HG03520 (cell line): ENCODE results near the gene BSG.
"Not testable (repeated sequence)": the region's sequence is repeated elsewhere in the genome, so short reads cannot be mapped to it uniquely, and the experiment has no call there.

ENCODE experiments used
- ATAC-seq: cut with Tn5 transposase; IDR thresholded peaks from one replicate; pipeline ENCODE4 v1.9.1; 2021; ENCODE audit warnings: mild to moderate bottlenecking, moderate library complexity; ENCODE audit not compliant: unreplicated experiment

The BSG gene

GRCh38 chr19:602391-603301, 30.2 kb downstream of the BSG start:
- ATAC-seq: no peak

- not testable (repeated sequence) for ATAC-seq
These were observed 30.9 kb downstream of the BSG start for GRCh38 chr19:603302-603639.

DNA sequence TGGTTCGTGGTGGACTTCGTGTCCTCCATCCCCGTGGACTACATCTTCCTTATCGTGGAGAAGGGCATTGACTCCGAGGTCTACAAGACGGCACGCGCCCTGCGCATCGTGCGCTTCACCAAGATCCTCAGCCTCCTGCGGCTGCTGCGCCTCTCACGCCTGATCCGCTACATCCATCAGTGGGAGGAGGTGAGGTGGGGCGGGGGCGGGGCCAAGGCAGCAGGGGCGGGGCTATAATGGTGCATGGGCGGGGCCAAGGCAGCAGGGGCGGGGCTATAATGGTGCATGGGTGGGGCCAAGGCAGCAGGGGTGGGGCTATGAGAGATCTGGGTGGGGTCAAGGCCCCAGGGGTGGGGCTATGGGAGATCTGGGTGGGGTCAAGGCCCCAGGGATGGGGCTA, 31.4 kb downstream of the BSG start:
- not testable (repeated sequence) for ATAC-seq

DNA sequence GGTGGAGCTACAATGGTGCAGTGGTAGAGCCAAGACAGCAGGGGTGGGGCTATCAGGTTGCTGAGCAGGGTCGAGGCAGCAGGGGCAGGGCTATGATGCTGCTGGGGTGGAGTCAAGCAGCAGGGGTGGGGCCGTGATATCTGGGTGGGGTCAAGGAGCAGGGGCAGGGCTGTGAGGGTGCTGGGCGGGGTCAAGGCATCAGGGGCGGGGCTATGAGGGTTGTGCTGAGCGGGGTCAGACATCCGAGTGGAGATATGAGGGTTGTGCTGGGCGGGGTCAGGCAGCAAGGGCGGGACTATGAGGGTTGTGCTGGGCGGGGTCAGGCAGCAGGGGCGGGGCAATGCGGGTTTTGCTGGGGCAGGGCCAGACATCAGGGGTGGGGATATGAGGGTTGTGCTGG, 32.0 kb downstream of the BSG start:
- no peak for ATAC-seq

- not testable (repeated sequence) for ATAC-seq
These were observed 32.9 kb downstream of the BSG start for GRCh38 chr19:605061-605971.

DNA sequence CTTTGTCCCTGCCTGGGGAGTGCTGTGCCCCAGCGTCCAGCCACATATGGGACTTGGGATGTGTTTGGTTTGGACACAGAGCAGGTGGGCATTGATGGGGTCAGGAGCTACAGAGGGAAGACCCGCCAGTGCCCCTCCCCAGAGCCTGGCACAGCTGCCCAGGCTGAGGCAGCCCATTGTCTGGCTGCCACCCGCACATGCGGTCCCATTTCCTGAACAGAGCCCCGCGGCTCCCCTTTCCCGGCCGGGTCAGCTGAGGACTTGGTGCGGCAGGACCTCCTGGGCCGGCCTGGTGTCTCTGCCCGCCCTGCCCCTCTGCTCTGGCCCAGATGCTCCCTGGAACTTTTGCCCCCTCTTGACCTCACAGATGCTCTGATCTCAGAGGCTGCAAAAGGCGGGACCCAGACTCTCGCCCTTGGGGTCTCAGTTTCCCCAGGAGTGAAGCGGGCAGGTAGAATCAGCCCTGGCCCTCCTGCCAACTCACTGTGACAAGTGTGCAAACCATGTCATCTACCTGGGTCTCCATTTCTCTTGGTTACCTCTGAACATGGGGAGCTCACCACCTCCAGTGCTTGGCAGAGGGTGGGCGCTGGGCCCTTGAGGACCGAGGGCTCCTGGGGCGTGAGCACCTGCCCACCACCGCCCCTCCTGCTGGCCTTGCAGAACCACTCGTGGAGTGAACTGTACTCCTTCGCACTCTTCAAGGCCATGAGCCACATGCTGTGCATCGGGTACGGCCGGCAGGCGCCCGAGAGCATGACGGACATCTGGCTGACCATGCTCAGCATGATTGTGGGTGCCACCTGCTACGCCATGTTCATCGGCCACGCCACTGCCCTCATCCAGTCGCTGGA, 35.1 kb downstream of the BSG start:
- no peak for ATAC-seq

- no peak for ATAC-seq
These were observed 36.0 kb downstream of the BSG start for GRCh38 chr19:608155-609003.

- no peak for ATAC-seq
These were observed 36.6 kb downstream of the BSG start for GRCh38 chr19:609004-609346.

GRCh38 chr19:610071-610800, 37.8 kb downstream of the BSG start:
- no peak for ATAC-seq

DNA sequence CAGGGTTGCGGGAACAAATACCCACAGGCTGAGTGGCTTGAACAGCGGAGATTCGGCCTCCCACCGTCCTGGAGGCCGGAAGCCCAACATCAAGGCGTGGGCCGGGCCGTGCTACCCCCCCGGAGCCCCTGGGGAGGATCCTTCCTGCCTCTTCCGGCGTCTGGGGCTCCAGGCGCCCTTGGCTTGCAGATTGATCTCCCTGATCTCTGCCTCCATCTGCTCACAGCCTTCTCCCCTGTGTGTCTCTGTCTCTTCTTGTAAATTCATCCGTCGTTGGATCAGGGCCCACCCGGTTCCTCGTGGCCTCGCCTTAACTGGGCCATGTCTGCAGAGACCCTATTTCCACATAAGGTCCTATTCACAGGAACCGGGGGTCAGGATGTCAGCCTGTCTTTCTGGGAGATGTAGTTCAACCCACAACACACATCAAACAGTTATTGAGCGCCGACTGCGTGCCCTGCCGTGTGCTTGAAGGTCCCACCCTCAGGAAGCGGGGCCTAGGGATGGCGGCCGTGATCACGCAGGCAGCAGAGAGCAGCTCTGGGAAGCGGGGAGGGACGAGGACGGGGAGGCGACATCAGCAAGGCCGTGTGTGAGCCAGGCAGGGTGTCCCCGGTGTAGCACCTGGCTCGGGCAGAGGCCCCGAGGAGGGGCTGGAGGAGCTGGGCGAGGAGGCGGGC, 38.5 kb downstream of the BSG start:
- ATAC-seq: no peak

GRCh38 chr19:611481-611868, 39.1 kb downstream of the BSG start:
- ATAC-seq: no peak

- ATAC-seq: no peak
These were observed 40.5 kb downstream of the BSG start for GRCh38 chr19:612941-613340.

DNA sequence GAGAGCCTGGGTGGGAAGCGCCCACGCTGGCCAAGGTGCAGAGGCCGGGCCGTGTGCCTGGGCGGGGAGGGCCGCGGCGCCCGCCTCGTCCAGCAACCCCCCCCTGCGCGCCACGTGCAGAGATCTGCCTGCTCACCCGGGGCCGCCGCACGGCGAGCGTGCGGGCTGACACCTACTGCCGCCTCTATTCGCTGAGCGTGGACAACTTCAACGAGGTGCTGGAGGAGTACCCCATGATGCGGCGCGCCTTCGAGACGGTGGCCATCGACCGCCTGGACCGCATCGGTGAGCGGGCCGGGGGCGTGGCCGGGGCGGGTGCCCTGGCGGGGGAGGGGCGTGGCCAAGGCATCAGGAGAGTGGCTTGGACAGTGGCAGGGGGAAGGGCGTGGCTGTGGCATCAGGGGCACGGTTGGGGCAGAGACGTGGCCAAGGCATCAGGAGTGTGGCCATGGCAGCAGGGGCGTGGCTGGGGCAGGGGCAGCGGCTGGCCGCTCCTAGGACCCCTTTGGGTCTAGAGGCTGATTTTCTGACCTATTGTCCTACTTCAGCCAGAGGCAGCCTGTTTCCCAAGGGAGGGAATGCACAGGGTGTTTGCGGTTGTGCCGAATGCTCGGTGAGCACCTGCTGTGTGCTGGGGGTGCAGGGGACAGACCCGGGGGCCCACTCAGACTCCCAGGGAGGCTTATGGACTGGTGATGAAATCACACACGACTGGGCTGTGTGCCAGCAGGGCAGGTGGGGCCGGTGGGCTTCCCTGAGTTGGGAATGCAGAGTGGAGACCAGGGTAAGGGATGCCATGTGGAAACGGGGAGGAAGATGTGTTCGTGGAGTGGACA, 41.6 kb downstream of the BSG start:
- ATAC-seq: no peak

DNA sequence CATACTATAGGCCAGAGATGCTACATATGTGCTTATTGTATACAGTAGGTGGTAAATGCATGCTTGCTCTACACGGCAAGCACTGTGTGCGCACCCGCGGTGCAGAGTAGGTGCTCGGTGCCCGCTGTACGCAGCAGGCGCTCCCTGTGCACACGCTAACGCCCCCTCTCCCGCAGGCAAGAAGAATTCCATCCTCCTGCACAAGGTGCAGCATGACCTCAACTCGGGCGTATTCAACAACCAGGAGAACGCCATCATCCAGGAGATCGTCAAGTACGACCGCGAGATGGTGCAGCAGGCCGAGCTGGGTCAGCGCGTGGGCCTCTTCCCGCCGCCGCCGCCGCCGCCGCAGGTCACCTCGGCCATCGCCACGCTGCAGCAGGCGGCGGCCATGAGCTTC, 43.2 kb downstream of the BSG start:
- ATAC-seq: no peak

DNA sequence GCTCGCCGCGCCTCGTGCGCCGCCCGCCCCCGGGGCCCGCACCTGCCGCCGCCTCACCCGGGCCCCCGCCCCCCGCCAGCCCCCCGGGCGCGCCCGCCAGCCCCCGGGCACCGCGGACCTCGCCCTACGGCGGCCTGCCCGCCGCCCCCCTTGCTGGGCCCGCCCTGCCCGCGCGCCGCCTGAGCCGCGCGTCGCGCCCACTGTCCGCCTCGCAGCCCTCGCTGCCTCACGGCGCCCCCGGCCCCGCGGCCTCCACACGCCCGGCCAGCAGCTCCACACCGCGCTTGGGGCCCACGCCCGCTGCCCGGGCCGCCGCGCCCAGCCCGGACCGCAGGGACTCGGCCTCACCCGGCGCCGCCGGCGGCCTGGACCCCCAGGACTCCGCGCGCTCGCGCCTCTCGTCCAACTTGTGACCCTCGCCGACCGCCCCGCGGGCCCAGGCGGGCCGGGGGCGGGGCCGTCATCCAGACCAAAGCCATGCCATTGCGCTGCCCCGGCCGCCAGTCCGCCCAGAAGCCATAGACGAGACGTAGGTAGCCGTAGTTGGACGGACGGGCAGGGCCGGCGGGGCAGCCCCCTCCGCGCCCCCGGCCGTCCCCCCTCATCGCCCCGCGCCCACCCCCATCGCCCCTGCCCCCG, 43.8 kb downstream of the BSG start:
- ATAC-seq: no peak

- no peak for ATAC-seq
These were observed 44.5 kb downstream of the BSG start for GRCh38 chr19:616747-617526.
